GM19043 (cell line): ENCODE measurements around the gene CDK5.

Experiments
- ATAC-seq: cut with Tn5 transposase; IDR thresholded peaks from one replicate; pipeline ENCODE4 v1.9.1; 2021; ENCODE audit warnings: low read depth; ENCODE audit not compliant: unreplicated experiment

CDK5 gene

DNA sequence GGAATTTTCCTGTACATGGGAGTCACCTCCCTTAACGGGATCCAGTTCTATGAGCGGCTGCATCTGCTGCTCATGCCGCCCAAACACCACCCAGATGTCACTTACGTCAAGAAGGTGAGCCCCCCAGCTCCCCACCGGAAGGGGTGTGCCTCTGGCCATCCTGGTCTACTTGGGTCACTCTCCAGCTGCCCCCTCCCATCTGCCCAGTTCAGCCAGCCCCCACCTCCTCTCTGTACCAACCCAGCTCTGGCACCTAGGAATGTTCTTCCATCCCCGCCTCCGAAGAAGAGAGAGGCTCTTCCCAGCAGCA lies 17.9 kb upstream of the CDK5 start:
- ATAC-seq, result no peak

DNA sequence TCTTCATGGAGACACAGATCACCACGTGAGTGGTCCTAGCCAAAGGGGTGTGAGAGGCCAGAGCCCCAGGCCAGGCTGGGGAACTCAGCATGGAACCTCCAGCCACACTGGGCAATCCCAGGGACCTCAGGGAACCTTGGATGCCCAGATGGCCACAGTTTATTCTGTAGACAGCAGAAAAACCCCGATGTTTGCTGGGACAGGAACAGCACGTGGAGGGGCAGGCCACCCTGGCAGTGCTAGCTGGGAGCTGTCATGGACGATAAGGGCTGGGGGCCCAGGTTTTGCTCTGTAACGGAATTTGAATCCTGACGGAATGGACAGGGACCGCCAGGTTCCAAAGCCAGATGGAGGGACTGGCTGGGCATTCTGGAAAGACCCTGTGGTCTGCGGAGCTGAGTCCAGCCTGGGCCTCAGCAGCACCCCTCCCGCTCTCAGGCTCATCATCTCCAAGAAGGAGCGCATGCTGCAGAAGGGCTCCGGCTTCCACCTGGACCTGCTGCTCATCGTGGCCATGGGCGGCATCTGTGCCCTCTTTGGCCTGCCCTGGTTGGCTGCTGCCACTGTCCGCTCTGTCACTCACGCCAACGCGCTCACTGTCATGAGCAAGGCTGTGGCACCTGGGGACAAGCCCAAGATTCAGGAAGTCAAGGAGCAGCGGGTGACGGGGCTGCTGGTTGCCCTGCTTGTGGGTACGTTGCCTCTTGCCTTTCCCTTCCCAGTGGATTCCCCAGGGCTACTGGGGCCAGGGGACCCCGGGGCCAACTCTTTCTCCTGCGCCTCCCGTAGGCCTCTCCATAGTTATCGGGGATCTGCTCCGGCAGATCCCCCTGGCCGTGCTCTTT lies 17.3 kb upstream of the CDK5 start:
- ATAC-seq, result no peak

DNA sequence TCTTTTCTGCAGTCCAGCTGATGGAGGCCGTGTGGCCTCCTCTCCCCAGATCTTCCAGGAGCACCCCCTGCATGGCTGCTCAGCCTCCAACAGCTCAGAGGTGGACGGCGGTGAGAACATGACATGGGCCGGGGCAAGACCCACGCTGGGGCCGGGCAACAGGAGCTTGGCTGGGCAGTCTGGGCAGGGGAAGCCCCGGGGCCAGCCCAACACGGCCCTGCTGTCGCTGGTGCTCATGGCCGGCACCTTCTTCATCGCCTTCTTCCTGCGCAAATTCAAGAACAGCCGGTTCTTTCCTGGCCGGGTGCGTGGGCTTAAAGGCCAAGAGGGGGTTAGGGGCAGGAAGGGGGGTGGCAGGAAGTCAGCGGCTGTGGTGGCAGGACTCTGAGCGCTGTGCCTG lies 16.3 kb upstream of the CDK5 start:
- ATAC-seq, result no peak

DNA sequence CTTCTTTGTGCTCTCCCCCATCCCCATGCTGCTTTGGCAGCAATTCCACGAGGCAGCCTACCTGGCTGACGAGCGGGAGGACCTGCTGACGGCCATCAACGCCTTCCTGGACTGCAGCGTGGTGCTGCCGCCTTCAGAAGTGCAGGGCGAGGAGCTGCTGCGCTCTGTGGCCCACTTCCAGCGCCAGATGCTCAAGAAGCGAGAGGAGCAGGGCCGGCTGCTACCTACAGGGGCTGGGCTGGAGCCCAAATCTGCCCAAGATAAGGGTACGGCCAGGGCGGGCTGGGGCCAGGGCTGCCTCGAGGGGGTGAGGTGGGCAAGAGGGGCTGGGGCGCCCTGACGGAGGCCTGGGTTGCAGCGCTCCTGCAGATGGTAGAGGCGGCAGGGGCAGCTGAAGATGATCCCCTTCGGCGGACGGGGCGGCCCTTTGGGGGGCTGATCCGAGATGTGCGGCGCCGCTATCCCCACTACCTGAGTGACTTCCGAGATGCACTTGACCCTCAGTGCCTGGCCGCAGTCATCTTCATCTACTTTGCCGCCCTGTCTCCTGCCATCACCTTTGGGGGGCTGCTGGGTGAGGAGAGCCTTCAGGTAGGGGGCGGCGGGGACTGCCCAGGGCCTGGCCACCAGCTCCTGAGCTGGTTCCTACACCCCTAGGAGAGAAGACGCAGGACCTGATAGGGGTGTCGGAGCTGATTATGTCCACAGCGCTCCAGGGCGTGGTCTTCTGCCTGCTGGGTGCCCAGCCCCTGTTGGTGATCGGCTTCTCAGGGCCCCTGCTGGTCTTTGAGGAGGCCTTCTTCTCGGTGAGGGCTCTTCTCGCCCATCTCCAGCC lies 13.6 kb upstream of the CDK5 start:
- ATAC-seq, result no peak

DNA sequence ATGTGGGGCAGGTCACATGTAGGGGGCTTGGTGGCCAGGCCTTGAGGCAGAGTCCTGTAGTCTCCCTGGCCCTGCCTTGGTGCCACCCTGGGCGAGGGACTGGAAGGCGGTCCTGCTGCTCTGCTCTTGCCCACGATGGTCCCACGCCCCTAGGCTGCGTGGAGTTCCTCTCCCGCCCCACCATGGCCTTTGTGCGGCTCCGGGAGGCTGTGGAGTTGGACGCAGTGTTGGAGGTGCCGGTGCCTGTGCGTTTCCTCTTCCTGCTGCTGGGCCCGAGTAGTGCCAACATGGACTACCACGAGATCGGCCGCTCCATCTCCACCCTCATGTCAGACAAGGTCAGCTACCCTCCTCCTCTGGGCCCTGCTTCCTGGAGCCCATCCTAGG lies 12.9 kb upstream of the CDK5 start:
- no peak for ATAC-seq

DNA sequence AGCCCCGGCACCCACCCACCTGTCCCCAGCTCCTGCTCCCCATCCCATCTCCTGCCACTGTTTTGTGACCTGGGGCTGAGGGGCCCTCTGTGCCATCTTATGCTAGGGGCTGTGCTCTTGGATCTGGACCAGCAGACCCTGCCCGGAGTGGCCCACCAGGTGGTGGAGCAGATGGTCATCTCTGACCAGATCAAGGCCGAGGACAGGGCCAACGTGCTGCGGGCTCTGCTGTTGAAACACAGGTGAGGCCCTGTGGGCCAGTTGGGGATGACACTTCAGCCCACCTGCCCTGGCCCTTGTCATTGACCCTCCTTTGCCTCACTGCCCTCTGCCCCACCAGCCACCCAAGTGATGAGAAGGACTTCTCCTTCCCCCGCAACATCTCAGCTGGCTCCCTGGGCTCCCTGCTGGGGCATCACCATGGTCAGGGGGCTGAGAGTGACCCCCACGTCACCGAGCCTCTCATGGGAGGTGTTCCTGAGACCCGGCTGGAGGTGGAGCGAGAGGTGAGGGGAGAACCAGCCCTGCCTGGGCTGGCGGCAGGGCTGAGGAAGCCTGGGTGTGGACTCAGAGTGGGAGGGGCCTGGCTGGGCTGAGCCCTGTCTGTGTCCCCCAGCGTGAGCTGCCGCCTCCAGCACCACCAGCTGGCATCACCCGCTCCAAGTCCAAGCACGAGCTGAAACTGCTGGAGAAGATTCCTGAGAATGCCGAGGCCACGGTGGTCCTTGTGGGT lies 12.3 kb upstream of the CDK5 start:
- ATAC-seq, result no peak

DNA sequence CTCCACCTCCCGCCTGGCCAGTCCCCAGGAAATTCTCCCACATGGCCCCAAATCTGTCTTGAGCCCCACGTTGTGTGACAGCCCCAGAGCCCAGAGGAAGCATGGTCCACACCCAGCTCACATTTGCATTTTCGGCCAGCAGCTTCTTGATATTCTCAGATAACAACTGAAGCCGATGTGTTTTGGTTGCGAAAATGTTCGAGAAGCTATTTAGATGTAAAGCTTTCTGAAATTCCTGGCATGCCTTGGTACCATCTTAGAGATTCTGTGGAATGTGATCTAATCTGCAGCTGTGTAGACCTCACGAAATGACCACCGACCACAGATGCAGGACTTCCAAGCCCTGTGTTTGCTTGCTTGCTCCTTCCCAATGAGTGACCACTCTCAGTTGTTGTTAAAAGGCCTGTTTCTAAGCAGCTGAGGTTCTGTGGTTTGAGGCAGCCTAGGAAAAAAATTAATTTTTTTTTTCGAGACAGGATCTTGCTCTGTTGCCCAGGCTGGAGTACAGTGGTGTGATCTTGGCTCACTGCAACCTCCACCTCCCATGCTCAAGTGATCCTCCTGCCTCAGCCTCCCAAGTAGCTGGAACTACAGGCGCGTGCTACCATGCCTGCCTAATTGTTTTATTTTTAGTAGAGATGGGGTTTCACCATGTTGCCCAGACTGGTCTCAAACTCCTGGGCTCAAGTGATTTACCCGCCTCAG lies 10.5 kb upstream of the CDK5 start:
- no peak for ATAC-seq

DNA sequence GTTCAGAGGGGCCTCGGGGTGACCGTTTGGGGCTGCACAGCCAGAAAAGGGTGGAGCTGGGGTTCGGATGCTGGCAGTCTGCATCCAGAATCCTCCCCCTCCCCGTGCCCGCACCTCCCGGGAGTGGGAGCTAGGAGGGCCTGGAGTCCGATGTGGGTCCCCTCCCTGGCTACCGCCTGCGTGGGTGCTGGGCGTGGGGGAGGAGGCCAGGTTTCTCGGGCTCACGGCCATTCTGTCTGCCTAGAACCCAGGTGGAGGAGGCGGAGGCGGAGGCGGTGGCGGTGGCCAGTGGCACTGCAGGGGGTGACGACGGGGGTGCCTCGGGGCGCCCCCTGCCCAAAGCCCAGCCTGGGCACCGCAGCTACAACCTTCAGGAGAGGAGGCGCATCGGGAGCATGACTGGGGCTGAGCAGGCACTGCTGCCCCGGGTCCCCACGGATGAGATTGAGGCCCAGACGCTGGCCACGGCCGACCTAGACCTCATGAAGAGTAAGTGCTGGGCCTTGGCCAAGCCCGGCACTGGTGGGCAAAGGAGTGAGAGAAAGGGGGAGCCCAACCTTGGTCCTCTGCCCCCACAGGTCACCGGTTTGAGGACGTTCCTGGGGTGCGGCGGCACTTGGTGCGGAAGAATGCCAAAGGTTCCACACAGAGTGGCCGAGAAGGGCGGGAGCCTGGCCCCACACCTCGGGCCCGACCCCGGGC lies 8.7 kb upstream of the CDK5 start:
- no peak for ATAC-seq

DNA sequence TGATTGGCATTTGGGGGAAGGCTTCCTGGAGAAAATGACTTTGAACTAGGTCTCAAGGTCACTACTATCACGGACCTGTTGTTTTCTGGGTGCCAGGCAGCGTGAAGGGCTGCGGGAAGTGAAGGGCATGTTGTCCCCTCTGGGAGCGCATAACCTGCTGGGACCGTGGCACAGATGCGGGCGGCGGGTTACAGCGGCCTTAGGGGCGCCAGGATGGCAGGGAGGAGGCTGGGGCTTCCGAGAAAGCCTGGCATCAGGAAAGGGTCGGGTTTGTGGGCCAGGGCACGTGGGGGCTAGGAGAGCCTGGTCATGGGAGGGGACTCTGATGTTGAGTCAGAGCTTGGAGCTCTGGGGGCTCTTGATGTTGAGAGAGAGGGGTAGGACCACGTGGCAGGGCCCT lies 7.8 kb upstream of the CDK5 start:
- ATAC-seq, result no peak

DNA sequence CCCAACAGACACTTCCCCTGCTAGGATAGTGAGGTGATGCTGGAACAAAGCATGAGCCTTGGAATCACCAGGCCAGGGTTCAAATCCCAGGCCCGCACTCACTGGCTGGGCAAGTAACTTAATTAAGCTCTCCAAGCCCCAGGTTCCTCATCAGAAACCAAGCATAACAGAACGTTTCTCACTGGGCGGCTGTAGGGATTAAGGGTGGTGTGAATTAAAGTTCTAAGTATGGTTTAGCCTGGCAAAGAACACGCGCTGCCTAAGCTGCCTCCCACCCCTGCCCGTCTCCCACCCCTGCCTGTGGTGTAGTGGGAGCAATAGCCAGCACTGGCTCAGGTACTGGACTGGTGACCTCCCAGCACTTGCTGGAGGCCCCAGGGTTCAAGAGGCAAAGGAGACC lies 7.3 kb upstream of the CDK5 start:
- no peak for ATAC-seq

DNA sequence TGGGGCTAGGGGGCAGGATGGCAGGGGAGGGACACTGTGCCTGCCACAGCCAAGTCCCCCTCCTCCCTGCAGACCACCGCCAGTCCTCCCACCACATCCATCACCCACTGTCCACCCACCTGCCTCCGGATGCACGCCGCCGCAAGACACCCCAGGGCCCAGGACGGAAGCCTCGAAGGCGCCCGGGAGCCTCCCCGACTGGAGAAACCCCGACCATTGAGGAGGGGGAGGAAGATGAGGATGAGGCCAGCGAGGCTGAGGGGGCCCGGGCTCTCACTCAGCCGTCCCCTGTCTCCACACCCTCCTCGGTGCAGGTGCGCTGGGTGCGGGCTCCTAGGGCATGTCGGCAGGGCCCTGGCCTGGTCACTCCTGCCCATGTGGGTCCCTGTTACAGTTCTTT lies 6.8 kb upstream of the CDK5 start:
- no peak for ATAC-seq

DNA sequence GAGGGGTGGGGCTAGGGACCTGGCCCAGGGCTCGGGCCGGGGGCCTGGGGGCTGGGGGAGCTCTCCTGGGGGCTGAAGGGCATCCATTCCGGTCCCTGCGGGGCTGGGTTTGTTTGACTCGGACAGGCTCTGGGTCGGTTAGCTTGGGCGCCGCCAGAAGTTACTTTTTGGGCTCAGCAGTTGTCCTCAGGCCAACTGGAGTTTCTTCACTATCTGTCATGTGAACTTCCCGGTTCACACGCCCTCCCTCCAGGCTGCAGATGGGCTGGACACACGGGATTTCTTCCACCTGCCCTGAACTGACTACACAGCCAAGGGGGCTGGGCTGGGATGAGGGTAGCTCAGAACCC lies 5.5 kb upstream of the CDK5 start:
- ATAC-seq, result no peak

DNA sequence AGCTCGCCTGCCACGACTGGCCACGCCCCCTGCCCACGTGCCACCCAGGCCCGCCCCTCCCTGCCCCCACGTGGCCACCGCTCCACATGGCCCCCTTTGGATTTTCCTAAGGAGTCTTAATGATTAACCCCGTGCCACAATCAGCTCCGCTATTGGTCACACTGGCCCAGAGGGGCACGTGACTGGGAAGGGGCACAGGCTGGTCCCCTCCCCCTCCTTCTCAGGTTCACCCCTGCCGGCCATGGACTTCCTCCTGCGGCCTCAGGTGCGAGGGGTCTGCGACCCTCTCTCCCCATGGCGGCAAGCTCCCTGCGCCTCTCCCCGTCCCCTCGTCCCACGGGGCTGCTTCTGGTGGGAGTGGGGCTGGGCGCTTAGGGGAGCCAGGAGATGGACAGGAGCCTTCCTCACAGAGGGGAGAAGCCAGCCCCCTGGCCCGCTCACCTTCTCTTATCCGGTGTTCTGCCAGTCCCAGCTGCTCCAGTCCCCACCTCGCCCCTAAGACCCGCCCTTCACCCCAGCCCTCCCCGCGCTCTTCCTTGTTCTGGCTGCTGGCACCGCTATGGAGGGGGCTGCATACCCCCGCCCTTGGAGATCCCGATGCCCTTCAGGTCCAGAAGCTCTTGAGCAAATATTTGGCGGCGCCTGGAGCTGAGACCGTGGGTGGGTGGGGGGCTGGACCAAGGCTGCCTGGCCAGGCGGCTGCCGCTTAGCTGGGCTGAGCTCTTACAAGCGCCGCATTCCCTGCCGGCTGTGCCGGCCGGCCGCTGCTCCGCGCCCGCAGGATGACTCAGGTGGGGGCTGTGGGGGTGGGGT lies 4.9 kb upstream of the CDK5 start:
- no peak for ATAC-seq

DNA sequence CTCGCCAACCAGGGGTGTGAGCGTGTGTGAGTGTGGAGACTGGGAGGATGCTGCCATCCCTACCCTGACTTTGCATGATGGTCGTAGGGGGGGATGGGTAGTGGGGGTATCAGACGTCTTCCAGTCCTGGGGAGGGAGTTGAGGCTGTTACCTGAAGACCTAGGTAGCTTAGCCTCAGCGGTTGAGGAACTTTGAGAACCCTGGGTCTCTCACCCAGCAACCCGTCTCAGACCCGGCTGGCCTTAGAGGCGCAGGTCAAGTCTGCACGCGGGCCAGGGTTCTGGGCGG lies 4.4 kb upstream of the CDK5 start:
- no peak for ATAC-seq

DNA sequence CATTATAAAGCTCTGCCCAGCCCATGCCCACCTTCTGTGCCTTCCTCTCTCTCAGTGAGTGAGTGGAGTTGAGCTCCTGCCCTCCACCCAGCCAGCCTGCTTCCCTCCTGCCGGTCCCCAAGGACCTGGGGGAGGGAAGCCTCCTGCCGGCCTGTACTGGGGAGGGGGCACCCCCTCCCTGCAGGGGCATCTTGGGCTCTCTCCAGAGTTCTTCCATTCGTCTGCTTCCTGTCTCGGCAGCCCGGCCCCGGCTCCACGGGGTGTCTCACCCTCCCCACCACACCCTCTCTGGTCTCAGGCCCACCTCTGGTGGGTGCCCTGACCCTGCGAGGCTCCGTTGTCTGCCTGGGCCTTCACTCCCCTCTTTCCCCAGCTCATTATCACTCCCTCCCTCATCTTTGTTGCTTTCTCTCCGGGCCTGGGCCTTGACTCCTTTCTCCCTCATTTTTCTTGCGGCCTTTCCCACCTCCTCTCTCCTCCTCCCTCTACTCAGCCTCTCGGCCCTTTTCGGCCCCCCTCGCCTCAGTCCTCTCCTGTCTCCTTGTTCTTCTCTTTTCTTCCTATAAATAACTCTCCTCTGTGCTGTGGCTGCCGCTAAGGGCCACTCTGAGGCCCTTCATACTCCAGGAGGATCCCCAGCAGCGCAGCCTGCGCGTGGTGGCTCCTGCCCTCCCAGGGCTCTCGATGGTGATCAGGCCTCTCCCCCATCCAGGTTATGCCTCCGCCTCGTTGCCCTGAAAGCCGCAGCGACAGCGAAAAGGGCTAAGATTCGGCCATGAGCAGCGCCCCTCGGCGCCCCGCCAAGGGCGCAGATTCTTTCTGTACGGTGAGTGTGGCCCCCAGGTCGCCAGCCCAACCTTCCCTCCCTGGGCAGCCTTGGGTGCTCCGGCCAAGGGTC lies 3.8 kb upstream of the CDK5 start:
- no peak for ATAC-seq

DNA sequence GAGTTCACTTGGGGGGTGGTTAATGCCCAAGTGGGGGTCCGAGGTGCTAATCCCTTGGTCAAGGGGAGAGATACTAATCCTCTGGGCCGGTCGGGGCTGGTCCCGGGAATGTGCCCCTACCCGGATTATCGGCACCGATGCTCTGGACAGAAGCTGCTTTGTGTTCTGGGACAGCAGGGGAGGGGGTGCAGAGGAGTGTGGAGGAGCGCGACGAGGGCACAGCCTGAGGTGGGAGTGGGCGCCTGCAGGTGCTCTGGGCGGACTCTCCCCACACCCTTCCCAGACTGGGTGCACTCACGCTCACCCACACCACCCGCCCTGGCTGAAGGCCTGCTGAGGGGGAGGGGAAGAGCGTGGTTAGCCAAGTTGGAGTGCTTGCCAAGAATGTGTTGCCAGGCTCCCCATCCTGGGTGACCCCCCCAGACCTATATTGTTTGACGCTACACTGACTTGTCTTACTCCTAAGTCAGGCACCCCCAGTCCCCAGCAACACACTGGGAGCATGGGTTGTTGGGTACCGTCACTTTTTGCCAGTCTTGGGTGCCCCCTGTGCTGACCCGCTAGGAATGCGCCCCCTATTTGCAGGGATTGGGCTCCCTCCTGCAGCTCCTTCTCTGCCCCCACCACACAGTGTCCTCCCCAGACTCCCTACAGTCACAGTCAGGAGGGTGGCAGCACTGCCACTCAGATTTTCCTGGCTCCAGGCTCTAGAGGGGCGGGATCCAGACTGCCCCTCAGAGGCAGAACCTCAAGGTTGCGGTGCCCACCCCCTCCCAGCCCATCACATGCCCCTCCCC lies 2.9 kb upstream of the CDK5 start:
- no peak for ATAC-seq

DNA sequence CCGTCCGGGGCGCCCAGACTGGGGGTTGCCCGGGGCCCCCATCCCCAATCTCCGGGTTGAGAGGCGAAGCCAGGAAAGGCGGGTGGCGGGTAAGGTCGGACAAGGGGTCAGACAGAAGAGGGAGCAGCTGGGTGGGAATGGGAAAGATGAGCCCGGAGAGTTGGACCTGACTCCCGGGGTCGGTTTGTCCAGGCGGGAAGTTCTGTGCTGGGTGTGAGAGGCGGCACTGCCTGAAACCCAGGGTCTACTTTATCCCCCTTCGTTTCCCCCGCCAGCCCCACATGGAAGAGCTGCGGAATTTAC lies 2.4 kb upstream of the CDK5 start:
- ATAC-seq, result no peak
